Skeletal muscle satellite cell (primary cell): Measurements from ENCODE around the gene RYR2.
"Not testable (repeated sequence)": the region's sequence is repeated elsewhere in the genome, so short reads cannot be mapped to it uniquely, and the experiment has no call there.

Experiments
- H3K27me3 ChIP-seq: 2 replicates; pipeline ENCODE4 v1.7.0; 2013; ENCODE audit warnings: low read length; ENCODE audit not compliant: control insufficient read depth, insufficient read depth
- H3K36me3 ChIP-seq: 2 replicates; pipeline ENCODE4 v1.7.0; 2013; ENCODE audit warnings: mild to moderate bottlenecking, control low read depth, low read length; ENCODE audit not compliant: insufficient read depth
- H3K4me1 ChIP-seq: 2 replicates; pipeline ENCODE4 v1.7.0; 2013; ENCODE audit warnings: low read length; ENCODE audit not compliant: control insufficient read depth, insufficient read depth
- H3K4me2 ChIP-seq: 2 replicates; pipeline ENCODE4 v1.7.0; 2013; ENCODE audit warnings: mild to moderate bottlenecking, low read length
- H3K4me3 ChIP-seq: 2 replicates; pipeline ENCODE4 v1.7.0; 2013; ENCODE audit warnings: low read length
- H3K9ac ChIP-seq: 2 replicates; pipeline ENCODE4 v1.7.0; 2013; ENCODE audit warnings: mild to moderate bottlenecking, low read depth, low read length, moderate library complexity
- H3K9me3 ChIP-seq: replicated peaks from 2 replicates; pipeline ENCODE4 v1.7.0; 2013; ENCODE audit warnings: mild to moderate bottlenecking, control low read depth, low read length

RYR2 gene

DNA sequence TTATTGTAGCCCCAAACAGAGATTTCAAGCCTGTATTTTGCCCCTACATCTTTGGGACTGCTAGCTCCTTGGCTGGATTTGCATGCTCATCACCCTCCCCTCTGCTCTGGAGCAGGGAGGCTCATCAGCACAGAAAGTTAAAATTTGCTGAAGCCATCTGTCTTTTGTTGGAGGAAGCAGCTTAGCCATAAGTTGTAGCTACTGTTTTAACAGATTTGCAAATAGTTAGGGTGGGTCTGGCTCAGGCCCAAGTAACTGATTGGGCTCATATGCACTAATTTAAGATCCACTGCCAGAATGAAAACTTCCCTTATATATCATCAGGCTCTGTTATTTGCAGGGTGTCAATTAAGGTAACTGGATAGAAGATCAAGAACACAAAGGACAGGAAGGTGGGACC is 541.8 kb downstream of the RYR2 start:
- H3K27me3 ChIP-seq: no peaks in the 10 kb centered on the region
- H3K4me1 ChIP-seq: no peaks in the 10 kb centered on the region
- peaks cover 4% of the 10 kb centered on the region for H3K9me3 ChIP-seq
- no peaks in the 10 kb centered on the region for H3K36me3 ChIP-seq
- H3K4me3 ChIP-seq: no peak overlapping the region
- no peak overlapping the region for H3K4me2 ChIP-seq
- H3K9ac ChIP-seq: no peak overlapping the region

- no peaks in the 10 kb centered on the region for H3K36me3 ChIP-seq
- H3K4me3 ChIP-seq: no peak overlapping the region
- H3K4me2 ChIP-seq: no peak overlapping the region
- H3K27me3 ChIP-seq: no peaks in the 10 kb centered on the region
- no peak overlapping the region for H3K9ac ChIP-seq
- H3K4me1 ChIP-seq: no peaks in the 10 kb centered on the region
- peaks cover 1% of the 10 kb centered on the region for H3K9me3 ChIP-seq
Observed at GRCh38 chr1:237590386-237590785, 548.4 kb downstream of the RYR2 start.

DNA sequence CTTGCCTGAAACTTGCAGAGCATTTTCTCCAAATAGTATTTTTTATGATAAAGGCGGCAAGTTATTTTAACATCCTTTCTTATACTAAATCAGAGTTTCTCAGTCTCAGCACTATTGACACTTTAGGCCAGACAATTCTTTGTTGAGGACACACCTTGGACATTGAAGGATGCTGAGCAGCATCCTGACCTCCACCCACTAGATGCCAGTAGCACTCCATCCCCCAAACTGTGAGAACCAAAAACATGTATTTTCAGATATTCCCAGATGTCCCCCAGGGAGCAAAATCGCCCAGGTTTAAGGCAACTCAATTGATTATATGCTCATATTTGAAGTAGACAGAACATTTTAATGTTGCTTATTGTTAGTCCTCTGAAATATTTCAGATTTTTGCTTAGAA is 549.4 kb downstream of the RYR2 start:
- no peaks in the 10 kb centered on the region for H3K4me1 ChIP-seq

GRCh38 chr1:237603036-237603568 is 561.1 kb downstream of the RYR2 start:
- not testable (repeated sequence) for H3K9ac ChIP-seq, H3K4me3 ChIP-seq, H3K4me2 ChIP-seq, H3K9me3 ChIP-seq, H3K27me3 ChIP-seq, H3K36me3 ChIP-seq, H3K4me1 ChIP-seq

More for the DNA sequence above, 549.4 kb downstream of the RYR2 start:
- Histone ChIP-seq H3K9ac (no peak overlapping the region), H3K9me3 (no peaks in the 10 kb centered on the region), H3K36me3 (no peaks in the 10 kb centered on the region), H3K27me3 (no peaks in the 10 kb centered on the region), H3K4me3 (no peak overlapping the region), H3K4me2 (no peak overlapping the region)

DNA sequence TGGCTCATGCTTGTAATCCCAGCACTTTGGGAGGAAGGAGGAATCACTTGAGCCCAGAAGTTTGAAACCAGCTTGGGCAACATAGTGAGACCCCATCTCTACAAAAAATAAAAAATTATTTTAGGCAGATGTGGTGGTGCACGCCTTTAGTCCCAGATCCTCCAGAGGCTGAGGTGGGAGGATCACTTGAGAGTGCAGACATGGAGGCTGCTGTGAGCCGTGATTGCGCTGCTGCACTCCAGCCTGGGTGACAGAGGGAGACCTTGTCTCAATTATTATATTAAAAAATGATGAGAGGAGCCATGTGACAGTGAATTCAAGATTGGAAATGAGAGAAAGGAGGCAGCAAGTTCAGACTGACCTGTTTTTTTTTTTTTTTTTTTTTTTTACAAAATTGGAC is 566.4 kb downstream of the RYR2 start:
- Histone ChIP-seq H3K4me3 (no peak overlapping the region), H3K4me2 (no peak overlapping the region), H3K36me3 (no peaks in the 10 kb centered on the region), H3K4me1 (no peaks in the 10 kb centered on the region), H3K9ac (no peak overlapping the region), H3K9me3 (peaks cover 6% of the 10 kb centered on the region), H3K27me3 (no peaks in the 10 kb centered on the region)

DNA sequence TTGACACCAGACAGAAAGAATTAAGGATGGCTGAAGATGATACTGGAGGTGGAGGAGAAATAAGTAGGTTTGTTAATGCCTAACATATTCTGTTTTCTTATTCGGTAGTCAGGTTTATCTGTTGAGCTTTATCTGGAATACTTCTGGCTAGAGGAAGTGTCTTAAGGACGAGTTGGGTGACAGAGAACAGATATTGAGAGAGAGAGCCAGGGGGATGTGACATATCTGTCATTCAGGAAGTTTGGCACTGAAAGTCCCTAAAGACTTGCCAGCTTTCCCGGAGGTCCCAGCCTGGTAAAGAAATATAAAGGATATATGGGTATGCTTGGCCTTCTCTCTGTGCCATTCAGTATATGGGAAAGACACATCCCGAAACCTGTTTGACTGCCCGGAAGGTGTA is 568.2 kb downstream of the RYR2 start:
- no peak overlapping the region for H3K4me2 ChIP-seq
- no peaks in the 10 kb centered on the region for H3K27me3 ChIP-seq
- no peaks in the 10 kb centered on the region for H3K4me1 ChIP-seq
- no peak overlapping the region for H3K9ac ChIP-seq
- H3K9me3 ChIP-seq: peaks cover 9% of the 10 kb centered on the region
- no peaks in the 10 kb centered on the region for H3K36me3 ChIP-seq
- H3K4me3 ChIP-seq: no peak overlapping the region

- H3K9me3 ChIP-seq: peaks cover 14% of the 10 kb centered on the region
- no peaks in the 10 kb centered on the region for H3K4me1 ChIP-seq
- no peaks in the 10 kb centered on the region for H3K36me3 ChIP-seq
- H3K27me3 ChIP-seq: no peaks in the 10 kb centered on the region
- H3K4me3 ChIP-seq: no peak overlapping the region
- no peak overlapping the region for H3K9ac ChIP-seq
- H3K4me2 ChIP-seq: no peak overlapping the region
Observed at GRCh38 chr1:237613984-237614383, 572.0 kb downstream of the RYR2 start.

- no peak overlapping the region for H3K4me3 ChIP-seq
- no peak overlapping the region for H3K4me2 ChIP-seq
- H3K4me1 ChIP-seq: no peaks in the 10 kb centered on the region
- peaks cover 9% of the 10 kb centered on the region for H3K9me3 ChIP-seq
- no peaks in the 10 kb centered on the region for H3K27me3 ChIP-seq
- H3K36me3 ChIP-seq: no peaks in the 10 kb centered on the region
- no peak overlapping the region for H3K9ac ChIP-seq
Observed at GRCh38 chr1:237619553-237619952, 577.6 kb downstream of the RYR2 start.

DNA sequence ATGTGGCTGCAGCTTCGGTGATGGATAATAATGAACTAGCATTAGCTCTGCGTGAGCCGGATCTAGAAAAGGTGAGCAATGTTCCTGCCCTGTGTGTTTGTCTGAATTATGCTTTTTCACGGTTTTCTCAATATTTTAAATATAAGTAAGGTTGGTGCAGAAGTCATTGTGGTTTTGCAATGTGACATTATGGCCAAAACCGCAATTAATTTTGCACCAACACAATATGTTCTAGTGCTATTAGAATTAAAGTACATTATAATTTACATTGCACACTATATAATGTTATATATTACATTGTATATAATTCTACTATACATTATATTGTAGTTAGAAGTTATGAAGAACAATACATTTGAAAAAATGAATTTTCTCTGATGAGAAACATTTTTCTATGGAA is 592.9 kb downstream of the RYR2 start:
- H3K9me3 ChIP-seq: no peaks in the 10 kb centered on the region
- no peaks in the 10 kb centered on the region for H3K36me3 ChIP-seq
- H3K4me2 ChIP-seq: no peak overlapping the region
- no peak overlapping the region for H3K4me3 ChIP-seq
- H3K27me3 ChIP-seq: no peaks in the 10 kb centered on the region
- H3K9ac ChIP-seq: no peak overlapping the region
- no peaks in the 10 kb centered on the region for H3K4me1 ChIP-seq

DNA sequence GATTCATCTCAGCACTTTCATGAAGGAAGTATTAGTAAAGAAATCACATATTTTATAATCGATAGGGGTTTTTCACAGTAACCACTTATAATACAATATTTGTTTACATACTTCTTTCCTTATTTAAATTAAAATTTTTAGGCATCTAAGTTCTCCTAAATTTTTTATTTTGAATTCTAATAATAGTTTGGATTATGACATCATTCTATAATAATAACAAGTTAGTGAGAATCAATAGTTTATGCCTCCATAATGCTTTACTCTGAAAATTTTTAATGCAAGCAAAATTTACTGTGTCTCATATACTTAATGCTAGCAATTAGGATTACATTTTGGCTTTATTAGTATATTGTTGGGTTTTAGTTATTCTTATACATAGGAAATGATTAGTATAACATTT is 596.6 kb downstream of the RYR2 start:
- no peak overlapping the region for H3K9ac ChIP-seq
- no peaks in the 10 kb centered on the region for H3K4me1 ChIP-seq
- H3K4me2 ChIP-seq: no peak overlapping the region
- H3K36me3 ChIP-seq: no peaks in the 10 kb centered on the region
- H3K4me3 ChIP-seq: no peak overlapping the region
- no peaks in the 10 kb centered on the region for H3K9me3 ChIP-seq
- H3K27me3 ChIP-seq: no peaks in the 10 kb centered on the region

GRCh38 chr1:237640011-237640671 is 598.2 kb downstream of the RYR2 start:
- Histone ChIP-seq H3K4me3 (no peak overlapping the region), H3K9me3 (no peaks in the 10 kb centered on the region), H3K27me3 (no peaks in the 10 kb centered on the region), H3K4me1 (no peaks in the 10 kb centered on the region), H3K9ac (no peak overlapping the region), H3K36me3 (no peaks in the 10 kb centered on the region), H3K4me2 (no peak overlapping the region)

- Histone ChIP-seq H3K4me2 (no peak overlapping the region), H3K36me3 (no peaks in the 10 kb centered on the region), H3K4me1 (no peaks in the 10 kb centered on the region), H3K4me3 (no peak overlapping the region), H3K9ac (no peak overlapping the region), H3K9me3 (no peaks in the 10 kb centered on the region), H3K27me3 (no peaks in the 10 kb centered on the region)
Observed at GRCh38 chr1:237640966-237641365, 599.0 kb downstream of the RYR2 start.
